Coronary artery (tissue), 2 donors: Measurements from ENCODE around the gene DEFB114.
A peak's percentile ranks its signal among the peaks of the same experiment; 100 is the strongest.

Experiments
- DNase-seq: peaks from one replicate; pipeline ENCODE4 v3.0.0-alpha.2; 2017; ENCODE audit warnings: low spot score
- H3K27ac ChIP-seq, 2 donors: fragments of 200-600 bp; sonication (generic); one replicate each; pipeline ENCODE4 v1.5.1; 2016 to 2019
- H3K4me3 ChIP-seq: fragments of 200-600 bp; sonication (generic); 2 replicates; pipeline ENCODE4 v1.5.1; 2016; ENCODE audit warnings: mild to moderate bottlenecking, moderate library complexity
- CTCF ChIP-seq: fragments of 200-600 bp; sonication (generic); IDR thresholded peaks from one replicate; pipeline ENCODE4 v1.5.1; 2019; ENCODE audit warnings: antibody characterized with exemption

The DEFB114 gene

GRCh38 chr6:49982046-49982445, 18.1 kb upstream of the DEFB114 start:
- no peak for TF ChIP-seq CTCF
- no peak for DNase-seq
- Histone ChIP-seq H3K4me3 (no peak overlapping the region), H3K27ac (no peak overlapping the region)

- TF ChIP-seq CTCF: no peak
- H3K4me3 ChIP-seq: no peak overlapping the region
- no peak overlapping the region for H3K27ac ChIP-seq
- DNase-seq: no peak
Measured at GRCh38 chr6:49980898-49981297, 16.9 kb upstream of the DEFB114 start.

- DNase-seq: no peak
- H3K27ac ChIP-seq: no peak overlapping the region
Measured at GRCh38 chr6:49979584-49979983, 15.6 kb upstream of the DEFB114 start.

GRCh38 chr6:49978332-49979226, 14.6 kb upstream of the DEFB114 start:
- Histone ChIP-seq H3K4me3 (peak overlapping the region; percentile 37), H3K27ac (no peak overlapping the region)
- no peak for DNase-seq
- TF ChIP-seq CTCF: no peak

More at GRCh38 chr6:49979584-49979983, 15.6 kb upstream of the DEFB114 start:
- H3K4me3 ChIP-seq: no peak overlapping the region
- TF ChIP-seq CTCF: no peak

GRCh38 chr6:49969605-49970004, 5.6 kb upstream of the DEFB114 start, which contains the start of gene DEFB113:
Gene DEFB113 (minus strand): TSS chr6:49969625. CDS start chr6:49969625, 0 bp downstream.
- DNase-seq: no peak
- H3K27ac ChIP-seq: no peak within 1 kb of the TSS

GRCh38 chr6:49966823-49967222, 2.9 kb upstream of the DEFB114 start:
- TF ChIP-seq CTCF: no peak
- Histone ChIP-seq H3K4me3 (no peak overlapping the region), H3K27ac (no peak overlapping the region)
- DNase-seq: no peak

More at GRCh38 chr6:49969605-49970004, 5.6 kb upstream of the DEFB114 start, which contains the start of gene DEFB113:
- TF ChIP-seq CTCF: no peak
- H3K4me3 ChIP-seq: no peak within 1 kb of the TSS

GRCh38 chr6:49966334-49966733, 2.4 kb upstream of the DEFB114 start:
- no peak overlapping the region for H3K4me3 ChIP-seq
- no peak for TF ChIP-seq CTCF
- DNase-seq: no peak
- no peak overlapping the region for H3K27ac ChIP-seq
